ENCODE data around the gene TLN1. TPM values are rescaled to one million over a fixed set of nuclear protein-coding genes. Genes with fewer than 3 reads are reported as not detected.

TLN1 gene
- total RNA-seq, 3 donors from 2014 or later = 163 to 497 (median 215) TPM

- H3K4me1 ChIP-seq = peaks cover 0 to 3% of the 10 kb centered on the region in 2 donors
- H3K27me3 ChIP-seq = no peaks in the 10 kb centered on the region
- no peaks in the 10 kb centered on the region for H3K9me3 ChIP-seq
- H3K36me3 ChIP-seq = no peaks in the 10 kb centered on the region
- H3K4me3 ChIP-seq = peak overlapping the region; percentile 55 to 81 (median 68)
- peak overlapping the region; percentile 92 to 94 for H3K27ac ChIP-seq
- TF ChIP-seq POLR2AphosphoS5 (IDR thresholded peaks at IDR 0.05) (no peak), POLR2A (IDR thresholded peaks at IDR 0.05) (no peak), CTCF (IDR thresholded peaks at IDR 0.05) (no peak)
- intact Hi-C loops (cut with DNase I; ENCODE audit: low total_unique reads) = no loop called here
- DNase-seq (ENCODE audit: low spot score in 2 of 2) = no peak
Measured at GRCh38 chr9:35686222-35687203, 45.5 kb downstream of the TLN1 start.

GRCh38 chr9:35685506-35685905 is 46.5 kb downstream of the TLN1 start:
- Histone ChIP-seq H3K9me3 (no peaks in the 10 kb centered on the region), H3K27ac (peak overlapping the region; percentile 36 to 63), H3K36me3 (no peaks in the 10 kb centered on the region), H3K4me1 (peaks cover 0 to 3% of the 10 kb centered on the region in 2 donors), H3K4me3 (peak overlapping the region; percentile 7 to 81 (median 39)), H3K27me3 (no peaks in the 10 kb centered on the region)
- no peak for DNase-seq (ENCODE audit: low spot score in 2 of 2)
- TF ChIP-seq CTCF (IDR thresholded peaks at IDR 0.05) (no peak), POLR2AphosphoS5 (IDR thresholded peaks at IDR 0.05) (no peak)
- intact Hi-C loops (cut with DNase I; ENCODE audit: low total_unique reads) = no loop called here

- Histone ChIP-seq H3K36me3 (no peaks in the 10 kb centered on the region), H3K9me3 (no peaks in the 10 kb centered on the region), H3K27me3 (no peaks in the 10 kb centered on the region), H3K4me1 (peaks cover 0 to 3% of the 10 kb centered on the region in 2 donors), H3K27ac (peak overlapping the region; percentile 36 to 63), H3K4me3 (peak overlapping the region in 2 of 3 donors; percentile 7 to 39)
- no peak for TF ChIP-seq POLR2A (IDR thresholded peaks at IDR 0.05)
- no peak for TF ChIP-seq POLR2AphosphoS5 (IDR thresholded peaks at IDR 0.05)
- no peak for TF ChIP-seq CTCF (IDR thresholded peaks at IDR 0.05)
- intact Hi-C loops (cut with DNase I; ENCODE audit: low total_unique reads) = no loop called here
- DNase-seq (ENCODE audit: low spot score in 2 of 2) = no peak
Measured at GRCh38 chr9:35684921-35685320, 47.1 kb downstream of the TLN1 start.

GRCh38 chr9:35683323-35683722 is 48.7 kb downstream of the TLN1 start:
- TF ChIP-seq POLR2A (IDR thresholded peaks at IDR 0.05) (no peak), CTCF (IDR thresholded peaks at IDR 0.05) (no peak), POLR2AphosphoS5 (IDR thresholded peaks at IDR 0.05) (no peak)
- Histone ChIP-seq H3K36me3 (no peaks in the 10 kb centered on the region), H3K27me3 (no peaks in the 10 kb centered on the region), H3K27ac (no peak overlapping the region), H3K9me3 (no peaks in the 10 kb centered on the region), H3K4me1 (no peaks in the 10 kb centered on the region), H3K4me3 (no peak overlapping the region)
- DNase-seq (ENCODE audit: low spot score in 2 of 2) = no peak
- intact Hi-C loops (cut with DNase I; ENCODE audit: low total_unique reads) = no loop called here

Measured in breast epithelium (tissue), 4 donors.